ENCODE data around the gene EVX2. TPM values are rescaled to one million over a fixed set of nuclear protein-coding genes. Genes with fewer than 3 reads are reported as not detected.

The EVX2 gene
- total RNA-seq, 1 donor from 2014 or later, result not detected

- no peak overlapping the region for H3K27ac Mint-ChIP-seq
- H3K36me3 Mint-ChIP-seq, result no peaks in the 10 kb centered on the region
- peak in 1 of 2 experiments; percentile 39 for DNase-seq (ENCODE audit: low spot score in 2 of 2, unreplicated experiment in 2 of 2)
- H3K4me3 Mint-ChIP-seq, result peak overlapping the region; percentile 28
- no peak for TF ChIP-seq CTCF (IDR thresholded peaks at IDR 0.05; ENCODE audit: unreplicated experiment)
- peaks cover 99% of the 10 kb centered on the region for H3K27me3 Mint-ChIP-seq (ENCODE audit: low read depth)
- H3K4me1 Mint-ChIP-seq, result peaks cover 8% of the 10 kb centered on the region
- H3K9me3 Mint-ChIP-seq, result no peaks in the 10 kb centered on the region
Measured at GRCh38 chr2:176098366-176099158, 14.8 kb upstream of the EVX2 start.

GRCh38 chr2:176097820-176098365, 14.1 kb upstream of the EVX2 start:
- Mint-ChIP-seq H3K36me3 (no peaks in the 10 kb centered on the region), H3K27me3 (ENCODE audit: low read depth) (peaks cover 98% of the 10 kb centered on the region), H3K9me3 (no peaks in the 10 kb centered on the region), H3K4me3 (peak overlapping the region; percentile 28), H3K27ac (no peak overlapping the region), H3K4me1 (peaks cover 8% of the 10 kb centered on the region)
- no peak for TF ChIP-seq CTCF (IDR thresholded peaks at IDR 0.05; ENCODE audit: unreplicated experiment)
- DNase-seq (ENCODE audit: low spot score in 2 of 2, unreplicated experiment in 2 of 2), result no peak

- DNase-seq (ENCODE audit: low spot score in 2 of 2, unreplicated experiment in 2 of 2), result peak in 1 of 2 experiments; percentile 75
- TF ChIP-seq CTCF (IDR thresholded peaks at IDR 0.05; ENCODE audit: unreplicated experiment), result peak; percentile 54
- peaks cover 93% of the 10 kb centered on the region for H3K27me3 Mint-ChIP-seq (ENCODE audit: low read depth)
Measured at GRCh38 chr2:176096986-176097819, 13.4 kb upstream of the EVX2 start.

GRCh38 chr2:176096243-176096985, 12.7 kb upstream of the EVX2 start:
- Mint-ChIP-seq H3K27me3 (ENCODE audit: low read depth) (peaks cover 93% of the 10 kb centered on the region), H3K4me1 (peaks cover 13% of the 10 kb centered on the region), H3K4me3 (peak overlapping the region; percentile 35), H3K9me3 (no peaks in the 10 kb centered on the region), H3K27ac (no peak overlapping the region), H3K36me3 (no peaks in the 10 kb centered on the region)
- TF ChIP-seq CTCF (IDR thresholded peaks at IDR 0.05; ENCODE audit: unreplicated experiment), result no peak
- DNase-seq (ENCODE audit: low spot score in 2 of 2, unreplicated experiment in 2 of 2), result no peak

More at GRCh38 chr2:176096986-176097819, 13.4 kb upstream of the EVX2 start:
- Mint-ChIP-seq H3K36me3 (no peaks in the 10 kb centered on the region), H3K4me1 (peaks cover 8% of the 10 kb centered on the region), H3K27ac (no peak overlapping the region), H3K9me3 (no peaks in the 10 kb centered on the region), H3K4me3 (peak overlapping the region; percentile 35)

GRCh38 chr2:176095421-176095820, 11.7 kb upstream of the EVX2 start:
- TF ChIP-seq CTCF (IDR thresholded peaks at IDR 0.05; ENCODE audit: unreplicated experiment), result no peak
- DNase-seq (ENCODE audit: low spot score in 2 of 2, unreplicated experiment in 2 of 2), result no peak
- Mint-ChIP-seq H3K27me3 (ENCODE audit: low read depth) (peaks cover 93% of the 10 kb centered on the region), H3K4me1 (peaks cover 13% of the 10 kb centered on the region), H3K4me3 (no peak overlapping the region), H3K9me3 (no peaks in the 10 kb centered on the region), H3K36me3 (no peaks in the 10 kb centered on the region), H3K27ac (no peak overlapping the region)

All from mesothelial cell of epicardium (in vitro differentiated cells).